Hypothalamus (tissue), 51 donors: ENCODE measurements around the gene DLGAP4.
A peak's percentile ranks its signal among the peaks of the same experiment; 100 is the strongest.

Experiments used
- DNase-seq, 51 donors: peaks; one replicate each; lab custom pipeline; 2025; lab: John Stamatoyannopoulos, UW

Gene DLGAP4

DNA sequence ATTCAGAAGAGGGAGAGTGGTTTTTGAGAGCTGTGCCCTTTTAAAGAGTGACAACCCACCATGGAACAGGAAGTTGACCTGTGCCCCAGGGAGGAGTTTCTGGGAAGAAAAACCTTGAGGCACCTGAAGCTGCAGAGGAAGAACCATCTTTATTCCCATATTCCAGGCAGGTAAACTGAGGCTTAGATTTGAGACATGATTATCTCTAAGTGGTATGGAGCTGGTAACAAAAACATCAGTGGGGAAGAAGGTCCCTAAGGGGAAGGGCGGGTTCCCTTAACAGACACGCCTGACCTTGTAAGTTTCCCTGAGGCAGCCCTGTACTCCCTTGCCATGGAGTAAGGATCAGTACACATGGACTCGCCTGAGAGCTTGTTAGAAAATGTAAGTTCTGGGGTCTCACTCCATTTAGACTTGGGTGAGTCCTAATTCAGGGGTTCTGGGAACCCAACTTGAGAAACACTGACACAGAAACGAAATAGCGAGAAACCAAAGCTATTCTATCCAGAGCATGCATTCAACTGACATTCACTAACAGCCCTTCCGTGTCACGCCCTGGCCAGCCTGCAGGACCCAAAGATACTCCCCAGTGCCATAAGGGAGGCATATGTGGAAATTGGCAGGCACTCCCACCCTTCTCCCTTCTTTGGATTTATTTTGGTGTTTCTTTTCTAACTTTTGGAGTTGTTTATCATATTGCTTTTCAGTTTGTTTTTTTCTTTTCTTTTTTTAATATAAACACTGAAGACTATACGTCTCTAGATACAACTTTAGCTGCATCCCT, 90.9 kb downstream of the DLGAP4 start:
- no peak for DNase-seq

DNA sequence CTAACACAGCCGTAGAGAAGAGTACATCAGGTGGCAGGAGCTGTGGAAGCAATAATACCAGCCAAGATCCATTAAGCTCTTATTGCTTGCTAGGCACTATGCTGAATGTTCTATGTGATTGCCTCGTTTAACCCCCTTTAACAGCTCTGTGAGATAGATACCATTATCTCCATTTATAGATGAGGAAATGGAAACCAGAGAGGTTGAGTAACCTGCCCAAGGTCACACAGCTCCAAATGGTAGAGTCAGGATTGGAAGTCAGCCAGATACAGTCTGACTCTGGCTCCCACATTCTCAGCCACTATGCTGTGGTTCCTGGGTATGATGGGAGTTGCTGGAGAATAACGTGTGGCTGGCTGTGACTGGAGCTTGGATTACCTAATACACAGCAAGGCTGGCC, 92.4 kb downstream of the DLGAP4 start:
- no peak for DNase-seq

DNA sequence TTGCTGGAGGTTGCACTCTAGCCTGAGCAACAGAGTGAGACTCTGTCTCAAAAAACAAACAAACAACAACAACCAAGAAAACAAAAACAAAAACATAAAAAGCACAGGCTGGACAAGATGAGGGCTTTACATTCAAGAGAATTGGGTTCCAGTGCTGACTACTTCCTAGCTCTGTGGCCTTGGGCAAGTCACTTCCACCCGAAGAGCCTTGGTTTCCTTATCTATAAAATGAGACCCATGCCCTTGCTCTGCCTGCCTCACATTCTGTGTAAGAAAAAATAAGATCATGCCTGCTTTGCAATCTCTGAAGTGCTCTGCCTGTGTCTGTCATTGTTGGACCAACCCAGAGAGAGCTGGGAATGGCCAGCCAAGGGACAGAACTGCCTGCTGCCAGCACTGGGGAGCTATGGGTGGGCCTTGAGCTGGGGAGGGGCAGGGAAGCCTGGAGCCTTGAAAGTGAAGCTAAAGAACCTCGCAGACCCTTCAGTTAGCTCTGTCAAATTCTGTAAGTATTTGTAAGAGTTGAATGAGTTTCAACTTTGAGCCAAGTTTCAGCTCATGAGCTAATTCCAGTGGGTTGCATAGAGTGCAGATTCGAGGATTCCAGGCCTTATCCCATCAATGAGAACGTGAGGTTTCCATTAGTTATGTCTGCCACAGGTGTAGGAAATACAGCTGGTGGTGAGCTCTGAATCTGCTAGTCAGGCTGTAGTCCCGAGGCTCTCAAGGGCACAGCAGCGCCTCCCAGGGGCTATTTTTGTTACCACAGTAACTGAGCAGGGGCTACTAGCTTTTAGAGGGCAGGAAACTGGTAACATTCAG, 93.2 kb downstream of the DLGAP4 start:
- peak in 19 of 51 donors; percentile 2 to 63 (median 26) for DNase-seq

DNA sequence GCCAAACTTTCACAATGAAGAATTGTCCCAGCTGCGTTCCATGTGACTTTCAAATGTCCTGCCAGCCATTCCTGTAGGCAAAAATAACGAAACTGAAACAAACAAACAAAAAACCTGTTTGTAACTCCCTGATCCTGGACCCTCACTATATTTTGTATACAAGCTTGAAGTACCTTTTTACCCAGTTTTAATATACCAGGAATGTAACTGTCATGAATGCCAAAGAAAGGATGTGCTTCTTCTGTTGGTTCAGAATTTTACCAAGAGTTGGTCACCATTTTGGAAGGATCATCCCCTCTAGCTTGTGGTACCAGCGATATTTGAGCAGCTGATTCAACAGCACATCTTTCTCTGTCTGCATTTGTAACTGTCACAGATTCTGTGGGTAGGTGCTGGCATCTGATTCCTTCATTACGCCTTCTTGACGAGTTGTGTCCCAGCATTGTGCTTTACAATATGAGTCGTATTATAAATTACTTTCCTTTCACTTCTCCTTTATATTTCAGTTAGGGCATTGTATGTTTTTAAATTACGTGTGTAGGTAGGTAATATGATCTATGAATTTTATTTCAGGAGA, 93.9 kb downstream of the DLGAP4 start:
- DNase-seq, result peak in 1 of 51 donors; percentile 44

DNA sequence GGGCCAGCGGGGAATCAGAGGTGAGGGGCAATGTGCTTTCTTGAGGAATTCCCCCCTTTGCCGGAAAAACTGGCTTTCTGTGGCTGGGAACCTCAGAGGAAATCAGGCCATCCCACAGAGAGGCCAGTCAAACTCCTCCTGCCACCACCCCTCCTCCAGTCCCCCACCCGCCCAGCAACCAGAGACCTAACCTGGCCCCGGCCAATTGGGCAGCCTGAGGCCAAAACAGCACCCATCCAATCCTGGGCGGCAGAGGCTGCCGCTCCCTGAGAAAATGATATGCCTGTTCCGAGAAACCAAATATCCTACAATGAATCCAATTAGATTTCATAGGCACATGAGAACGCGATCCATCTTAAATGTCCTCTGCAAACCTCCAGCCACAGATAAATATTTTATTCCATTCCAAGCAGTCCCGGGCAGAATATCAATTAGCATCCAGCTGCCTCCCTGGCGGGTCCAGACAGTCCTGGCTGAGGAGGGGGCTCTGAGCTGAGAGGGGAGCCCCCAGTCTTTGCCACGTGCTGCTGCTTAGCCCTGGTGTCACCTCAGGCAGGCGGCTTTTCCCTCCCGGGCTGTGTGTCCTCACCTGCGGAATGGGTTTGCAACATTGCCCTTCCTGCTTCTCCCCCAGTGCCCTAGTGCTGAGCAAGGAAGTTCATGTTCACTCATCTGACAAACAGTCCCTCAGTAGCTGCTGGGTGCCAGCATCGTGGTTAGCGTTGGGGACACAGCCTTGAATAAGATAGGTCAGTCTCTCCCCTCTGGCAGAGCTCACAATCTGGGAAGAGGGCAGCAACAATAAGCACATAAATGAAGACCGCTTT, 95.0 kb downstream of the DLGAP4 start:
- DNase-seq, result peak in 2 of 51 donors; percentile 7 to 18

DNA sequence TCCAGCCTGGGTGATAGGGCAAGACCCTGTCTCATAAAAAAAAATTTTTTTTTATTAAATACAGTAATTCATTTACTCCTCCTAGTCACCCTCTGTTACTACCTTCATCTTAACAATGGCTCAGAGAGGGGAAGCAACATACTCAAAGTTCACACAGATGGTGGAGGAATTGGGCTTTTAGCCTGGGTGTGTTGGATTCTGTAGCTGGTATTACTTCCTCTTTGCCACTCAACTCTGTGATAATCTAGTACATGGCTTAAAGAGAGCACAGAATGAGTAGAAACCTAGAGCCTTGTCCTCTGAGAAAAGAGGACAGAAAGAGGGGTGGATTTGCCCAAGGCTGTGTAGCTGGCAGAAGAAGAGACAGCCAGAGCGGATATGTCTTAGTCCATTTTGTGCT, 96.6 kb downstream of the DLGAP4 start:
- no peak for DNase-seq

DNA sequence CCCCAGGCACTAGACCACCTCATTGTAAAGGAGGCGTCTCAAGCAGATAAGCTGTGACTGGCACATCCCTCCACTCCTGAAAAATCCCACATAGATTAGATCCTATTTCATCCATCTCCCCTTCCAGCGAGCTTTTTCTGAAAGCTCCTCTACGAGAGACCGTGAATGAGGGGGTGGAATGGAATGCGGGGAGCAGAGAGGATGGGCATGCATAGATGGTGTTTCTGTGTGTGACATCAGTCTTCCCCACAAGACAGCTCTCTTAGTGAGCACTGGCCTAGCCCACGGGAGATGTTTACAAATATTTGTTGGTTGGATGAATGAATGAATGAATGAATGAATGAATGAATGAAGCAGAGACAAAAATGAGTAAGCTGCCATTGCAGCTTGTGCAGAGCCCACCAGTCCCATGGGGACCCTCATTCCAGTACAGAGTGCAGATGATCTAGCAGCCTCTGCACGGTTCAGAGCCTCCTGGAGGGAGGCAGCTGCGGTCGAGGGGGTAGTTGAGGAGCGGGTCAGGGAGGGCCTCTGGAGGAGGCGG, 98.4 kb downstream of the DLGAP4 start:
- DNase-seq, result no peak

DNA sequence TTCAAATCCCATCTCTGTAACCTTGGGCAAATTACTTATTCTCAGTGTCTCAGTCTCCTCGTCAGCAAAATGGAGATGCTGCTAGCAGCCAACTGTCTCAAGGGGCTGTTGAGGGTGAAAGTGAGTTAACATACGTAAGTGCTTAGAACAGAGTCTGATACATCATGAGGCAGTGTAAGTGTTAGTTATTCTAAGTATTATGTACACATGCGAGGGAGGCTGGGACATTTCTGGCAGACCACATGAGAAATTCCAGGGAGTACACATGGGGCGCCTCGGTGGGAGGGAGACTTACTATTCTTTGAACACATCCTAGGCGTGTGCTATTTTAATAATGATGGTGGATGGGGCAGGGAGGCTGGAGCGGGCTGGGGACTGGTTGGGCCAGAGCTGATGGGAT, 99.1 kb downstream of the DLGAP4 start:
- peak in 1 of 51 donors; percentile 40 for DNase-seq

DNA sequence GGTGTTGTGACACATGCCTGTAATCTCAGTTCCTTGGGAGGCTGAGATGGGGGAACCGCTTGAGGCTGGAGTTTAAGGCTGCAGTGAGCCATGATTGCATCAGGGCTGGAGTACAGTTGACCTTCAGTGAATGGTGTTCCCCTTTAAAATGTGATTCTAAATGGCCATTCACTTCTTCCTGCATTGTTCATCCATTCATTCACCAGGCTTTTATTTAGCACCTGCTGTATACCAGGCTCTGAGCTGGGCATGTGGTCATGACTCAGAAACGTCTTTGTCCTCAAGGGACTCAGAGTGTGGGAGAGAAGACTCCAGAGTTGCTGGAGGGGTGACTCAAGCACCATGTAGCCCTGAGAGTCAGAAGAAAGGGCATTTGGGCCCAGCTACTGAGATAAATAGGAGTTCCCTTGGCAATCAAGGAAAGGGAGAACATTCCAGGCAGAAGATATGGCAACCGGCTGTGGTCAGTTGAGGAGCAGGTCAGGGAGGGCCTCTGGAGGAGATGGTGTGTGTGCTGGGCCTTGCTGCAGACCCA, 101.1 kb downstream of the DLGAP4 start:
- no peak for DNase-seq

DNA sequence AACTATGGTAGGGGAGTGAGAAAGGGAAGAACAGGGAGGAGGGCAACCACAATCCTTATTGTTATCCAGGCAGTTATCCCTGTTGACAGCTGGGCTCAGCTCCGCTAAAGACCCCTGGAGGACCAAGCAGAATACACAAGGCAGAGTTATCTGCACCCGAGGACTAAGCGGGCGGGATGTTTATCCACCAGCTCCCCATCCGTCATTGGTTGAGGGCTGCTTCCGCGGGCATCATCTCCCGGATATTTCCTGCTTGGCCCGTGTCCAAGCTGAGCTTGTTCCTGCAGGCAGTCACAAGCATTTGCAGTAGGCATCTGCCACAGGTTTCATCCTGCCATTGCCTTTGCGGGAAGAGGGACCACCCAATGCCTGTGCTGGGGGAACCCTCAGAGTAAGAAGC, 102.1 kb downstream of the DLGAP4 start:
- DNase-seq, result peak in 1 of 51 donors; percentile 6

DNA sequence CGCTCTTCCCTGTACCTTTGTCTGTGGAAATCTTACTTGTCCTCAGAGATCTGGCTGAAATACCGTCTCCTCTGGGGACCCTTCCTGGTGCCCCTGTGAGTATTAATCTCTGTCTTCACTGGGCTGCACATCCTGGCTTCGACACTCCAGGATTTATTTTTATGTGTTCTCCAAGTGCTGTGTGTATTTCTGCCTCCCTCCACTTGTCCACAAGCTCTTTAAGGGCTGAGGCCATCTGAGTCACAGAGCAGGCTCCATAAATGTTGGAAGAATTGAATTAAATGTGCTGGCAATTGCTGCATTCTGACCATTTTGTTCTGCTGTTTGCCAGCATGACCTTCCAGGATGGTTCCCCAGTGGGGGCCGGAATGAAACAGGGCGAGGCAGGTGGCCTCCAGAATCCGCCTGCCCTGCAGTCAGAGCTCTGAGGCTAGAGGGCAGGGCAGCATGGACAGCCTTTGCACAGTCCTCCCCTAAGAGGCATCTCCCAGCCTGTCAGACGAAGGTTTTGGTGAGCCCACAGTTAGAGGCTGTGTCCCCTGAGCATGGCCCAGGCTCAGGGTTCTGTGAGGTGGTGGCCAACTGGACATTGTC, 105.8 kb downstream of the DLGAP4 start:
- no peak for DNase-seq

DNA sequence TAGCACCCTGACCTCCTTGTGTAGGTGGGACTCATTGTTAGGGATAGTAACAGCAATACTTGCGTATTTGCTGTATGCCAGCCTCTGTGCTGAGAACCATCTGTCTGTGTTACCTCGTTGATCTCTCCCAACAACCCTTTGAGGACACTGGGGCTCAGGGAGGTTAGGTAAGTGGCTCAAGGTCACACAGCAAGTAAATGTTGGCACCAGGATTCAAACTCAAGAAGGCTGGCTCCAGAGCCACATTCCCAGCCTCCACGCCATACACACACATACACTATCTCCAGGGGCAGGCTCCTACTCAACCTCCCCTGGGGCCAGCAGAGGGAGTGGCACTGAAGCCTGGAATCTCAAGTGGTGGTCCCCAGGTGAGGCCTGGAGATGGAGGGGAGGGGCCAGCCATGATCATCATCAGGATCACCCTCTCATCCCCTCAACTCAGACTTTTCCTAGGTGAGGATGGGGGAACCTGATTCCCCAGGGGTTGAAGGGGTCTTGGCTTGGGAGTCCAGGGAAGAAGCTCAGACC, 109.4 kb downstream of the DLGAP4 start:
- no peak for DNase-seq

DNA sequence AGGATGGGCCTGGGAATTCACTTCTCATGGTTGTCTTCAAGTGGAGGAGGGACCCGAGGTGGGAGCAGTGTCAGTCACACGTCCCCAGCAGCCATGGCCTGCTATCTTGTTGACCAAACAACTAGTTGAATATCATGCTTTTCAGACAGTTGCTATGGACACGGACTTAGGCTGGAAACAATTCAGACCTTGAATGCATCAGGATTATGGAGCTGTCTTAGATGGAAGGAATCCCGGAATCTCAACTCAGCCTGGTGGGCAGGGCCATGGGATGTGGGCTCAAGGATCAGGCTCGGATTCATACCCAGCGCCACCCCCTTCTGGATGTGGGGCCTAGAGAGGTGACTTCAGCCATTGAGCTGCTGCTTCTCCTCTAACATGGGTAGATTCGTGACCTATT, 112.6 kb downstream of the DLGAP4 start:
- no peak for DNase-seq

DNA sequence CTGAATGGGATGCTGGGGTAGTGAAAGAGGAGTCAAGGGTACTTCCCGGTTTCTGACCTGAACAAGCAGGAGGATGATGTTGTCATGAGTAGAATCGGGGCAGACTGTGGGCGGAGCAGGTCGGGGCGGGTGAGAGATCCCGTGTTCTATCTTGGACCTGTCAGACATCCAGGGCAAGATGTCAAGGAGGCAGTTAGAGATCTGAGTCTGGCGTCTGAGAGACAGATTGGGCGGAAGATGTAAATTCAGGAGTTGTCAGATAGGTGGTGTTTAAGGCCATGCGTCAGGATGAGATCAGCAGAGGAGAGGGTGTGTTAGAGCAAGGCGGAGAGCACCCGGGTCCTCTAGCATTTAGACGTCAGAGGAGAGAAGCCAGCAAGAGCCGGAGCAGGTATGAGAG, 115.5 kb downstream of the DLGAP4 start:
- no peak for DNase-seq

DNA sequence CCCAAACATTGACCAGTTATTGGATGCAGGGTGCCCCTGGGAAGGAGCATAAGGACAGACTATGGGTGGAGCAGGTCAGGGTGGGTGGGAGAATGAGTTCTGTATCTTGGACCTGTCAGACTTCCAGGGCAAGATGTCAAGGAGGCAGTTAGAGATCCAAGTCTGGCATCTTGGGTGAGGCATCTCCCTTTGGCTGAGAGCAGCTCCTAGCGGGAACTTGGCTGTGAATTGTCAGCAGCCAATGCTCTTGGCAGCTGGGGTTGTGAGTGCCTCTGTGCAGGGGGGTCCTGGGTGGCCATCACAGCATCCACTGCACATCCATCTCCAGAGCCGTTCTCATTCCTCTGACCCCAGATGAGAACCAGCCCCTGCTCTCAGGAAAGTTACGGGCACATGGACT, 118.2 kb downstream of the DLGAP4 start:
- DNase-seq, result no peak

DNA sequence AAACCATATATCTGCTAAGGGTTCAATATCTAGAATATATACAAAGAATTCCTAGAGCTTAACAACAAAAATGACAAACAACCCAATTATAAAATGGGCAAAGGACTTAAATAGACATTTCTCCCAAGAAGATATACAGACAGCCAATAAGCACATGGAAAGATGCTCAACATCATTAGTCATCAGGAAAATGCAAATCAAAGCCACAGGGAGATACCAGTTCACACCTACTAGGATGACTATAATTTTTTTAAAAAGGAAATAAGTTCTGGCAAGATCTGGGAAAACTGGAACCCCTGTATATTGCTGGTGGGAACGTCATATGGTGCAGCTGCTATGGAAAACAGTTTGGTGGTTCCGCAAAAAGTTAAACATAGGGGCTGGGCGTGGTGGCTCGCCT, 119.0 kb downstream of the DLGAP4 start:
- DNase-seq, result no peak

DNA sequence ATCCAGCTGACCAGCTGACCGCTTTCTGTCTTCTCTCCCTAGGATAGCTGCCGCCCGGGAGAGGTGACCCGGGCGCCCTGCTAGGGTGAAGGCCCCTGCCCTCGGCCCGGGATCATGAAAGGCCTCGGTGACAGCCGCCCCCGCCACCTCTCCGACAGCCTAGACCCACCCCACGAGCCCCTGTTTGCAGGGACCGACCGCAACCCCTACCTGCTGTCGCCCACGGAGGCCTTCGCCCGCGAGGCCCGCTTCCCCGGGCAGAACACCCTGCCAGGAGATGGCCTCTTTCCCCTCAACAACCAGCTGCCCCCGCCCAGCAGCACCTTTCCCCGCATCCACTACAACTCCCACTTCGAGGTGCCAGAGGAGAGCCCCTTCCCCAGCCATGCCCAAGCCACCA, 125.5 kb downstream of the DLGAP4 start:
- DNase-seq, result no peak

DNA sequence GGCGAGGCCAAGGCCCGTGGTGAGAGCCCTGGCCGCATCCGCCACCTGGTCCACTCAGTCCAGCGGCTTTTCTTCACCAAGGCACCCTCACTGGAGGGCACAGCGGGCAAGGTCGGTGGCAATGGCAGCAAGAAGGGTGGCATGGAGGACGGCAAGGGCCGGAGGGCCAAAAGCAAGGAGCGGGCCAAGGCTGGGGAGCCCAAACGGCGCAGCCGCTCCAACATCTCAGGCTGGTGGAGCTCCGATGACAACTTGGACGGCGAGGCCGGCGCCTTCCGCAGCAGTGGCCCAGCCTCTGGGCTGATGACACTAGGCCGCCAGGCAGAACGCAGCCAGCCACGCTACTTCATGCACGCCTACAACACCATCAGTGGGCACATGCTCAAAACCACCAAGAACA, 126.0 kb downstream of the DLGAP4 start:
- no peak for DNase-seq

DNA sequence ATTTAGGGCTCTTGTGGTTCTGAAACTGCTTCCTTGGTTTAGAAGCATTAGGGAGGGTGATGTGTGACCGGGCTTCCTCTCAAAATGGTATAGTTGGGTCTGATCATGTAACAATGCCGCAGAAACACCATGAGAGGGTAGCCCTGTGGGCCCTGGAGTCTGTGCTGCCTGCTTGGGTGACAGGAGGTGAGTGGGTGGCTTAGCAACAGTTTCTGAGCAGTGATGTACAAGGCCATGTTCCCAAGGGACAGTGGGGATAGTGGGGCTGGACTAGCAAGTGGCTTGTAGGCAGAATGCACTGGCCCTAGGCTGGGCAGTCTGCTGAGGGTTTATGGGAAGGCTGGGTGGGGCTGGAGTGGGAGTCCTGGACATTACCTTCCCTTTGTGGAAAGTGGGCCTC, 128.2 kb downstream of the DLGAP4 start:
- DNase-seq, result no peak

DNA sequence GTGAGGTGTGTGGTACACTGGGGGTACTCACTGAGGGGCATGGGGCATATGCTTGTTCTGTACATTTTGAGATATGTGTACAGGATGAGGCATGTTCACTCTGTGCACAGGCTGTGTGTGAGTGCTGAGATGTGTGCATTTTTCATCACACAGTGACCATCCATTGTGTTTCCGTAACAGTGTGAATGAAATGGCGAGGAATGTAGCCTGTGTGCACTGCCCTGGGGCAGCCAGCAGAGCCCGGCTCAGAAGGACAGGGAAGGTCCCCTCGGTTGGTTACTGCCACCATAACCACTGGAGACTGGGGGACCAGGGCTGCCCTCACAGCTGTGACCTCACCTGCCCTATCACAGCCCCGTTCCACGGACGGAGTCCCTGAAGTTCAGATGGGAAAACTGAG, 129.0 kb downstream of the DLGAP4 start:
- DNase-seq, result no peak
